Adrenal gland (tissue), 5 donors: ENCODE results near the gene SYT15B.
"Not testable (repeated sequence)": the region's sequence is repeated elsewhere in the genome, so short reads cannot be mapped to it uniquely, and the experiment has no call there.

ENCODE experiments used
- CTCF ChIP-seq, 6 experiments: fragments of 450-650 bp in 4 of 6; fragments of 200-600 bp in 2 of 6; sonication (generic) in 1 of 6; IDR thresholded peaks; 1 replicate in 5 of 6; 2 replicates in 1 of 6; pipeline versions ENCODE4 v1.5.1 to v1.8.0; 2016 to 2021; ENCODE audit warnings: antibody characterized with exemption in 6 of 6, mild to moderate bottlenecking in 2 of 6, moderate library complexity in 1 of 6
- POLR2A ChIP-seq, 2 donors: fragments of 450-650 bp; IDR thresholded peaks; one replicate each; pipeline ENCODE4 v1.6.1; 2017; ENCODE audit warnings: antibody characterized with exemption in 2 of 2, mild to moderate bottlenecking in 2 of 2, moderate library complexity in 1 of 2
- donor health status: DM: no; HTN: no; CAD: no.

GRCh38 chr10:47725740-47726139, 37.7 kb downstream of the SYT15B start:
- TF ChIP-seq CTCF, POLR2A (IDR thresholded peaks at IDR 0.05): not testable (repeated sequence)
